ENCODE measurements around the gene ID2. TPM values are rescaled to one million over a fixed set of nuclear protein-coding genes. Genes with fewer than 3 reads are reported as not detected.

Gene ID2
- total RNA-seq, 1 experiment from 2014 or later, result 2.1 TPM

- no peaks in the 10 kb centered on the region for H3K36me3 ChIP-seq (ENCODE audit: control insufficient read depth, insufficient read depth, low read length)
- POLR2A ChIA-PET, result no interaction called here
- H3K4me3 ChIP-seq (ENCODE audit: low read depth in 2 of 2, low read length in 2 of 2), result no peak overlapping the region
- H3K4me1 ChIP-seq (ENCODE audit: control insufficient read depth, insufficient read depth, low read length), result peaks cover 5% of the 10 kb centered on the region; the same call in 1 of the 2 replicates
- CTCF ChIA-PET, result no interaction called here
- H3K27me3 ChIP-seq (ENCODE audit: control insufficient read depth, insufficient read depth, low read length), result 0 out of 2 replicates have a peak, but pooled peaks cover 3% of the 10 kb centered on the region
- no TSS peak for BruUV-seq (replicated peaks)
- ATAC-seq (no peak), DNase-seq (ENCODE audit: low read depth, low spot score) (no peak)
- TF ChIP-seq, protein P1, sequence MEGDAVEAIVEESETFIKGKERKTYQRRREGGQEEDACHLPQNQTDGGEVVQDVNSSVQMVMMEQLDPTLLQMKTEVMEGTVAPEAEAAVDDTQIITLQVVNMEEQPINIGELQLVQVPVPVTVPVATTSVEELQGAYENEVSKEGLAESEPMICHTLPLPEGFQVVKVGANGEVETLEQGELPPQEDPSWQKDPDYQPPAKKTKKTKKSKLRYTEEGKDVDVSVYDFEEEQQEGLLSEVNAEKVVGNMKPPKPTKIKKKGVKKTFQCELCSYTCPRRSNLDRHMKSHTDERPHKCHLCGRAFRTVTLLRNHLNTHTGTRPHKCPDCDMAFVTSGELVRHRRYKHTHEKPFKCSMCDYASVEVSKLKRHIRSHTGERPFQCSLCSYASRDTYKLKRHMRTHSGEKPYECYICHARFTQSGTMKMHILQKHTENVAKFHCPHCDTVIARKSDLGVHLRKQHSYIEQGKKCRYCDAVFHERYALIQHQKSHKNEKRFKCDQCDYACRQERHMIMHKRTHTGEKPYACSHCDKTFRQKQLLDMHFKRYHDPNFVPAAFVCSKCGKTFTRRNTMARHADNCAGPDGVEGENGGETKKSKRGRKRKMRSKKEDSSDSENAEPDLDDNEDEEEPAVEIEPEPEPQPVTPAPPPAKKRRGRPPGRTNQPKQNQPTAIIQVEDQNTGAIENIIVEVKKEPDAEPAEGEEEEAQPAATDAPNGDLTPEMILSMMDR (IDR thresholded peaks at IDR 0.05), result no peak
- TF ChIP-seq POLR2AphosphoS5 (IDR thresholded peaks at IDR 0.05; ENCODE audit: low read depth, low read length), result no peak
- TF ChIP-seq SIN3A (IDR thresholded peaks at IDR 0.05; ENCODE audit: borderline replicate concordance, insufficient read depth, low read depth, low read length), result no peak
- no peak for TF ChIP-seq TCF7L2 (IDR thresholded peaks at IDR 0.05; ENCODE audit: low read depth, low read length)
- H3K27ac ChIP-seq (ENCODE audit: low read length), result no peak overlapping the region
- intact Hi-C loops (cut with micrococcal nuclease; ENCODE audit: unreplicated experiment) (no loop called here), in situ Hi-C loops (cut with HindIII; ENCODE audit: low pct_unique_long_range_greater_than_20kb, low sequenced_read_pairs) (no loop called here)
- no peaks in the 10 kb centered on the region for H3K9me3 ChIP-seq (ENCODE audit: control insufficient read depth, insufficient read depth, low read depth, low read length)
Observed at GRCh38 chr2:8694737-8695136, 12.9 kb downstream of the ID2 start.

DNA sequence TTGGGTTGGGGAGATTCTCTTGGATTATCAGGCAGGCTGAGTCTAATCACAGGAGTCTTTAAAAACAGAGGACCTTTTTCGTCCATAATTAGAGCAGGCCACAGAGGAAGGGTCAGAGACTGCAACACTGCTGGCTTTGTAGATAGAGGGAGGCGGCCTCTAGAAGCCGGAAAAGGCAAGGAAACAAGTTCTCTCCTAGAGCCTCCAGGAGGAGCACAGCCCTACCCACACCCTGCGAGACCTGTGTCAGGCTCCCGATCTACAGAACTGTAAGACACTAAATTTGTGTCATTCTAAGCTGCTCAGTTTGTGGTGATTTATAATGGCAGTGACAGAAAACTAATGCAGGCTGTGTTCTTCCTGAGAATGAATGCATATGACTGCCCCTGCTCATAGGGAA is 15.3 kb downstream of the ID2 start:
- BruUV-seq (replicated peaks), result no TSS peak
- no peak overlapping the region for H3K27ac ChIP-seq (ENCODE audit: low read length)
- CTCF ChIA-PET, result no interaction called here
- TF ChIP-seq, protein P1 (IDR thresholded peaks at IDR 0.05), result no peak
- no peak for TF ChIP-seq TCF7L2 (IDR thresholded peaks at IDR 0.05; ENCODE audit: low read depth, low read length)
- TF ChIP-seq, protein P2, sequence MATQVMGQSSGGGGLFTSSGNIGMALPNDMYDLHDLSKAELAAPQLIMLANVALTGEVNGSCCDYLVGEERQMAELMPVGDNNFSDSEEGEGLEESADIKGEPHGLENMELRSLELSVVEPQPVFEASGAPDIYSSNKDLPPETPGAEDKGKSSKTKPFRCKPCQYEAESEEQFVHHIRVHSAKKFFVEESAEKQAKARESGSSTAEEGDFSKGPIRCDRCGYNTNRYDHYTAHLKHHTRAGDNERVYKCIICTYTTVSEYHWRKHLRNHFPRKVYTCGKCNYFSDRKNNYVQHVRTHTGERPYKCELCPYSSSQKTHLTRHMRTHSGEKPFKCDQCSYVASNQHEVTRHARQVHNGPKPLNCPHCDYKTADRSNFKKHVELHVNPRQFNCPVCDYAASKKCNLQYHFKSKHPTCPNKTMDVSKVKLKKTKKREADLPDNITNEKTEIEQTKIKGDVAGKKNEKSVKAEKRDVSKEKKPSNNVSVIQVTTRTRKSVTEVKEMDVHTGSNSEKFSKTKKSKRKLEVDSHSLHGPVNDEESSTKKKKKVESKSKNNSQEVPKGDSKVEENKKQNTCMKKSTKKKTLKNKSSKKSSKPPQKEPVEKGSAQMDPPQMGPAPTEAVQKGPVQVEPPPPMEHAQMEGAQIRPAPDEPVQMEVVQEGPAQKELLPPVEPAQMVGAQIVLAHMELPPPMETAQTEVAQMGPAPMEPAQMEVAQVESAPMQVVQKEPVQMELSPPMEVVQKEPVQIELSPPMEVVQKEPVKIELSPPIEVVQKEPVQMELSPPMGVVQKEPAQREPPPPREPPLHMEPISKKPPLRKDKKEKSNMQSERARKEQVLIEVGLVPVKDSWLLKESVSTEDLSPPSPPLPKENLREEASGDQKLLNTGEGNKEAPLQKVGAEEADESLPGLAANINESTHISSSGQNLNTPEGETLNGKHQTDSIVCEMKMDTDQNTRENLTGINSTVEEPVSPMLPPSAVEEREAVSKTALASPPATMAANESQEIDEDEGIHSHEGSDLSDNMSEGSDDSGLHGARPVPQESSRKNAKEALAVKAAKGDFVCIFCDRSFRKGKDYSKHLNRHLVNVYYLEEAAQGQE (IDR thresholded peaks at IDR 0.05; ENCODE audit: insufficient read depth in 1 of 2, low read depth in 2 of 2, low read length in 1 of 2), result no peak
- no peak for TF ChIP-seq POLR2AphosphoS5 (IDR thresholded peaks at IDR 0.05; ENCODE audit: low read depth, low read length)
- no peak for TF ChIP-seq SIN3A (IDR thresholded peaks at IDR 0.05; ENCODE audit: borderline replicate concordance, insufficient read depth, low read depth, low read length)
- DNase-seq (ENCODE audit: low read depth, low spot score) (no peak), ATAC-seq (0 out of 2 replicates have a peak, but pooled peaks have one; percentile 11)
- in situ Hi-C loops (cut with HindIII; ENCODE audit: low pct_unique_long_range_greater_than_20kb, low sequenced_read_pairs) (no loop called here), intact Hi-C loops (cut with micrococcal nuclease; ENCODE audit: unreplicated experiment) (no loop called here)
- H3K4me3 ChIP-seq (ENCODE audit: low read depth in 2 of 2, low read length in 2 of 2), result no peak overlapping the region
- POLR2A ChIA-PET, result no interaction called here
- H3K27me3 ChIP-seq (ENCODE audit: control insufficient read depth, insufficient read depth, low read length), result no peaks in the 10 kb centered on the region
- H3K9me3 ChIP-seq (ENCODE audit: control insufficient read depth, insufficient read depth, low read depth, low read length), result no peaks in the 10 kb centered on the region
- no peaks in the 10 kb centered on the region for H3K36me3 ChIP-seq (ENCODE audit: control insufficient read depth, insufficient read depth, low read length)
- peaks cover 5% of the 10 kb centered on the region; the same call in 1 of the 2 replicates for H3K4me1 ChIP-seq (ENCODE audit: control insufficient read depth, insufficient read depth, low read length)
